Rectal smooth muscle tissue (tissue), 1 donor: Measurements from ENCODE around the gene PLAU.
"Not testable (repeated sequence)": the region's sequence is repeated elsewhere in the genome, so short reads cannot be mapped to it uniquely, and the experiment has no call there.

Experiments used
- H3K27ac ChIP-seq: one replicate; pipeline ENCODE4 v1.7.0; 2013; ENCODE audit warnings: low read depth, low read length, inconsistent platforms
- H3K27me3 ChIP-seq: one replicate; pipeline ENCODE4 v1.7.0; 2013; ENCODE audit warnings: low read length; ENCODE audit not compliant: control insufficient read depth, insufficient read depth
- H3K36me3 ChIP-seq: one replicate; pipeline ENCODE4 v1.7.0; 2013; ENCODE audit warnings: low read length; ENCODE audit not compliant: control insufficient read depth, insufficient read depth
- H3K4me1 ChIP-seq: one replicate; pipeline ENCODE4 v1.7.0; 2013; ENCODE audit warnings: low read length; ENCODE audit not compliant: control insufficient read depth, insufficient read depth
- H3K4me3 ChIP-seq: one replicate; pipeline ENCODE4 v1.7.0; 2013; ENCODE audit warnings: low read length
- H3K9ac ChIP-seq: one replicate; pipeline ENCODE4 v1.7.0; 2013; ENCODE audit warnings: low read length

Gene PLAU

DNA sequence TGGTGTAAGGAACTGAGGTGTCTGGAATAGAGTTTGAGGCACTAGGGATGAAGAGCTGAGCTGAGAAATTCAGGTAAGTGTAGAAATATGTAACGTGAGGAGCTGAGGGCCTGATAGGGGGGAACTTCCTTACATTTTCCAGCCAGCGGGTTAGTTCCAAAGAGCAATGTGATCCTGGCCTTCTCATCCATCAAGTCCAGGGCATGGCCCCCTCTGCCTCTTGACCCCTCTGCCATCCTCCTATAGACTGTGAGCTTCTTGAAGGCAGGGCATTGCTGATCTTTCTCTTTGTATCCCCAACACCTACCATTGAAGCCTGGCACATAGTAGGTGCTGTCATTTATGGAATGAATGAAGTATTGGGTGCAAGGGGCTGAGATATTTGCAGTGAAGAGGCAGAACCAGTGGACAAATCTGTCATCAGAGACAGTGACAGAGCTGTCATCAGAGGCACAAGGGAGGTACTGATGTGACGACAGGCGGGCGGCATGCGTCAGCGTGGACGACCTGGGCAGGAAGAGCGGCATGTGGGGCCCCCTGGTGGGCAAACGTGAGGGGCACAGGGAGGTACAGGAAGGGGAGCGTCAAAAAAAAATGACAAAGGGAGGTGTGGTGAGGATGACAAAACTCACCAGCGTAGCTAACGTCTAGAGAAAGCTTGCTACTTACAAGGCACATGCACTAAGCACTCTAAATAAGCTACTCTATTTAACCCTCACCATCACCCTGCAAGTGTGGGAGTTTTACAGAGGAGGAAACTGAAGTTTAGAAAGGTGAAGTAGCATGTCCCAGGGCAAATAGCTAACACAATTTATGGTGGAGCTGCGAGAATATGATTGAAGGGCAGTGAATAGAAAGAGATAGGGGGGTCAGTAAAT is 31.4 kb upstream of the PLAU start:
- Histone ChIP-seq H3K27ac (no peak overlapping the region), H3K9ac (no peak overlapping the region)

DNA sequence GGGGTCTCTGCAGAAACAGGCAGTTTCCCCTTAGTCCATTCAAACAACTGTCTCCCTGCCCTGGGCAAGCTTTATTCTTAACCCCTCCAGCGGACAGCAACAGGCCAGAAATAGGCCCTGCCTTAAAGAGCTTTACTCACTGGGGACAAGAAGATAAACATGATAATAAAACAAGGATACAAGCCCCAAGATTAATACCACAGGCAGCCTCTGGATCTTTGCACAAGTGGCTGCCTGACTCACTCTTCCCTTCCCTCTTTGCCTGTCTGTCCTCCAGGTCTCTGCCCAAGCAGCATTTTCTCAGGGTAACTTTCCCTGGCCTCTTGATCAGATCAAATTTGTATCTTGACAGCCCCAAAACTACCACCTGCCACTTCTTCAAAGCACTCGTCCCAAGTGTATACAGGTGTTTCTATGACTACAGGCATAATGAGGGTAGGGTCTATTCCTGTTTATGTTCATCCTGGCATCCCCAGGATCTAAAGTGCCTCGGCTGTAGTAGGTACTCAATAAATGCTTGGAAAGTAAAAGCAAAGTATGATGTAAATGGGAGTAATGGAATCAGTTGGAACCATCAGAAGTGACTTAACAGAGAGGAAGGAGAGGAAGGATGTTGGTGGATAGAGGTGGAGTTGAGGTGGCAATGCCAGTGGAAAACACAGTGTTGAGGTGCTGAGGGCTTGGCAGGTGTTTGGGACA is 29.6 kb upstream of the PLAU start:
- no peak overlapping the region for H3K4me3 ChIP-seq
- no peak overlapping the region for H3K27ac ChIP-seq
- no peaks in the 10 kb centered on the region for H3K36me3 ChIP-seq
- H3K9ac ChIP-seq: no peak overlapping the region
- peaks cover 2% of the 10 kb centered on the region for H3K4me1 ChIP-seq
- no peaks in the 10 kb centered on the region for H3K27me3 ChIP-seq

More for the DNA sequence above, 31.4 kb upstream of the PLAU start:
- Histone ChIP-seq H3K36me3 (no peaks in the 10 kb centered on the region), H3K4me1 (no peaks in the 10 kb centered on the region), H3K27me3 (no peaks in the 10 kb centered on the region), H3K4me3 (no peak overlapping the region)

DNA sequence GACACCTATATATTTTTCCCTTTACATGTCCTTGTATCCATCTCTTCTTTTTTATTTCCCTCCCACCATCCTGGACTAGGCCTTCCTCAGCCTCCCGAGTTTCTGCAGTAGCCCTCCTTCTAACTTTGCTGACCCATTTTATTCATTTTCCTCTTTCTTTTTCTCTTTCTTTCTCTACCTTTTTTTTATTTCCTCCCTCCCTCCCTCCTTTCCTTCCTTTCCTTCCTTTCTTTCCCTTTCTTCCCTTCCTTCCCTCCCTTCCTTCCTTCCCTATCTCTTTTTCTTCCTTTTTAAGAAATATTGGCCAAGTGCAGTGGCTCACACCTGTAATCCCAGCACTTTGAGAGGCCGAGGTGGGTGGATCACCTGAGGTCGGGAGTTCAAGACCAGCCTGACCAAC is 26.9 kb upstream of the PLAU start:
- Histone ChIP-seq H3K9ac (no peak overlapping the region), H3K27me3 (no peaks in the 10 kb centered on the region), H3K27ac (no peak overlapping the region), H3K4me1 (peaks cover 28% of the 10 kb centered on the region), H3K4me3 (no peak overlapping the region), H3K36me3 (no peaks in the 10 kb centered on the region)

DNA sequence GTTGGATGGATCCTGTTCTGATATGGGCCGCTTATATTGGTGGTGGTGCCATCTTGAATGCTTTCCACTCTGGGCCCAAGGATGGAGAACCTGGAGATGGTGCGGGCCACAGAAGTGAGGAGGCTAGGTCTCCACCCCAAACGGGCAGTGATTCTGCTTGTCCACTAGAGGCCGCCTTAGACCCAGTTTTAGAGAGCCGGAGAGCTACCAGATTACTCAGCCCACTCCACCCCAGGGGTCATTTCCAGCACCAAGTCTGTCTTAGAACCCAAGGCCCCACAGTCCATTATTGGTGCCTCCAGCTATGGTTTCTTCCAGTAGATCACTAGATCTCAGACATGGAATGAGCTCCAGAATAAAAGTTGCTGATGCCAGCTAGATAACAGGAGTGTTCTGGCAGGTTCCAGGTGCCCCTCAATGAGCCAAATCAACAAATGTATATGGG is 24.8 kb upstream of the PLAU start:
- H3K9ac ChIP-seq: no peak overlapping the region
- peak overlapping the region; percentile 84 for H3K27ac ChIP-seq
- no peaks in the 10 kb centered on the region for H3K27me3 ChIP-seq

DNA sequence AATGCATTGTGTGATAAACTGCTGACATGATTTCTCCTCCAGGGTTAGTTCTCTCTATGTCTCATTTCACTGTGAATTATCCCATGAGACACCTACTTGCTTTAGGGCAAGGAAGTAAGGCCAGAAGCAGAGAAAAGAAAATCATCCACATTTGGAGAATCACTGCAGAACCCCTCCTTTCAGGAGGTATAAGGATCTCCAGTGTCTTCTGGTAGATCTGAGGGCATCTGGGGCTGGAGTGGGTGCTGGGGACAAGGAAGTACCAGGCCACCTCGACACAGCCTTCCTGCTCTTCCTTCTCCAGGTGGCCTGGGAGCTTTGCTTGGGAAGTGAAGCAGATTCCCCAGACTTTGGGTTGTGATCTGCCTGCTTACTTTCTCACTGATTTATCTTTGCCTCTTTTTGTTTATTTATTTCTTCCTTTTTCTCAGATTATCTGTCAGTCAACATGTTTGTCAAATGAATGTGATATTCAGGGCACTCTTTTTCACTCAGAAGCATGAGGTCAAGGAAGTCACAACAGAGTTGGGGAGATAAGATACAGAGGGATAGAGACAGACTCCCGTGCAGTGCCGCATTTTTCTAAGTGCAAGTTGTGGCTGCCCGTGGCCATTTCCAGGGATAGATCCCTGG is 24.2 kb upstream of the PLAU start:
- Histone ChIP-seq H3K9ac (no peak overlapping the region), H3K27me3 (no peaks in the 10 kb centered on the region), H3K4me3 (no peak overlapping the region), H3K27ac (peak overlapping the region; percentile 84), H3K4me1 (peaks cover 28% of the 10 kb centered on the region), H3K36me3 (no peaks in the 10 kb centered on the region)

More for the DNA sequence above, 24.8 kb upstream of the PLAU start:
- Histone ChIP-seq H3K36me3 (no peaks in the 10 kb centered on the region), H3K4me3 (no peak overlapping the region), H3K4me1 (peaks cover 28% of the 10 kb centered on the region)

DNA sequence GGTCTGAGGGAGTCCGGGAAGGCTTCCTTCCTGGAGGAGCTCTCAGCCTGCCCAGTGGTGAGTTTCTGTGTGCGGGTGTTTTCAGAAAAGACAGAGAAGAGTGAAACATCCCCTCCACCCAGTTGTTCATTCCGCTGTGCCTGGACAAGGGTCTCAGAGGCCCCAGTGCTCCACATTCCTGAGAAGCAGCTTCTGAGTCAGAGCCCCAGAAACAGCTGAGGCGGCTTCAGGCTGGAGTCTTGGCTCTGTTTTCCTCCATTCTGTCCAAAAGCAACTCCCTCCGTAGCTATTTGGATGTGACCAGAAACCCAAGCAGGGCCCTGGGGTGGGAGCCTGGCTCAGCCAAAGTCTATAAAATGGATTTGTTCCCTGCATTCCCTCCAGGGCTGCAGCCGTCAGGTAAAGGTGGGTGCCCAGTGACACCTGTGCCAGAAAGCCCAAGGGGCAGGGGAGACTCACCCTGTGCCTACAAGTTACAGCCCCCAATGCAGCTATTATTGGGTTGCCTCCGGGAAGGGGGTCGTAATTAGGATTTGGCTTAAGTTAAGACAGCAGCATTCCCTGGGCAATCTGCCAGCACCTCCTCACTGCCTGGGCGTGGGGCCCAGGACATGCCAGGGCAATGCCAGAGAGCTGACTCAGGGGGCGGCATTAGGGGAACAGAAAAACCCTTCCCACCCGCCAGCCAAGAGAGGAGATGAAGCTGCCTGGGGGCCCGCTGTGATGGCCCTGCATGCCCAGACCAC is 23.5 kb upstream of the PLAU start:
- no peak overlapping the region for H3K9ac ChIP-seq
- H3K4me1 ChIP-seq: peaks cover 28% of the 10 kb centered on the region
- peak overlapping the region; percentile 84 for H3K27ac ChIP-seq
- no peaks in the 10 kb centered on the region for H3K27me3 ChIP-seq
- peak overlapping the region; percentile 38 for H3K4me3 ChIP-seq
- no peaks in the 10 kb centered on the region for H3K36me3 ChIP-seq

DNA sequence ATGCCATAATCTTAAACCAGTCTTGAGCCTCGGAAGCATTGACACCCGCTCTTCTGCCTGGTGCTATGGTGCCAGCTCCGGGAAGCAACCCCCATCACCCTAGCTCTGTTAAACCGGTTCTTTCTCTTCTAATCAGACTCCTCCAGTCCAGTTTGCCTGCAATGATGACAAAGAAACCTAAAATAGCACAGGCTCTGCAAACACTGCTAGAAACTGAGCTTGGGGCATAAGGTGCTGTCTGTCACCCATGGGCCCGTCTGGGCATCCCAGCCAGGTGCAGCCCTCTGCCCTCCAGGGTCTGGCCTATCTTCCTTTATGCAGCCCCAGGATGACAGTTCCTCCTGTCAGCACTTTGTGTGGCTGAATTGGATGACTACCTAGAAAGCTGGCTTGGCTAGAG is 22.4 kb upstream of the PLAU start:
- H3K27ac ChIP-seq: peak overlapping the region; percentile 84
- H3K4me1 ChIP-seq: peaks cover 28% of the 10 kb centered on the region
- no peaks in the 10 kb centered on the region for H3K27me3 ChIP-seq
- H3K36me3 ChIP-seq: no peaks in the 10 kb centered on the region
- no peak overlapping the region for H3K9ac ChIP-seq
- H3K4me3 ChIP-seq: no peak overlapping the region

DNA sequence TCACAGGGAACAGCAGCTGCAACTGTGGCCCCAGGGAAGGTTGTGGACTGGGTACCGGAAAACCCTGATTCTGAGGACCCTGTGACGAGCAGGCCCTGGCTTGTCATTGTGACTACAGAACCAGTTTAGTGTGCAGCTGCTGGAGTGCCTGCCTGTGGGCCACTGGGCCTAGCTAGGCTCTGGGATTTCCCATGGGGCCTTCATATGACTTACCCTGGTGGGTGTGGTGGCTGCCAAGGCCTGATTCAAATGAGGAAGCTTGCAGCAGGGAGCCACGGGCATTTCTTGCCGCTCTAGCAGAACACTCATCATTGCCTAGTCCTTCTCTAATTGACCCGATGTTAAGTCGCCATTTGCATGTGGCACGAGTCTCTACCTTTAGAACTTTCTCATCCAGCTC is 21.9 kb upstream of the PLAU start:
- H3K27me3 ChIP-seq: no peaks in the 10 kb centered on the region
- H3K4me1 ChIP-seq: peaks cover 28% of the 10 kb centered on the region
- peak overlapping the region; percentile 84 for H3K27ac ChIP-seq
- no peaks in the 10 kb centered on the region for H3K36me3 ChIP-seq
- no peak overlapping the region for H3K4me3 ChIP-seq
- H3K9ac ChIP-seq: no peak overlapping the region

DNA sequence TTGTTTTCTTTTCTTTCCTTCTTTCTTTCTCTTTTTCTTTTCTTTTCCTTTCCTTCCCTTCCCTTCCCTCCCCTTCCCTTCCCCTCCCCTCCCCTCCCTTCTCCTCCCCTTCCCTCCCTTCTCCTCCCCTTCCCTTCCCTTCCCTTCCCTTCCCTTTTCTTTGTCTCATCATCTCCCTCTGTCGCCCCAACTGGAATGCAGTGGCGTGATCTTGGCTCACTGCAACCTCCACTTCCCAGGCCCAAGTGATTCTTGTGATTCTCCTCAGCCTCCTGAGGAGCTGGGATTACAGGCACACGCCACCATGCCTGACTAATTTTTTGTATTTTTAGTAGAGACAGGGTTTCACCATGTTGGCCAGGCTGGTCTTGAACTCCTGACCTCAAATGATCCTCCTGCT is 21.5 kb upstream of the PLAU start:
- not testable (repeated sequence) for H3K27me3 ChIP-seq, H3K4me3 ChIP-seq, H3K36me3 ChIP-seq, H3K27ac ChIP-seq, H3K9ac ChIP-seq
- peaks cover 28% of the 10 kb centered on the region for H3K4me1 ChIP-seq

DNA sequence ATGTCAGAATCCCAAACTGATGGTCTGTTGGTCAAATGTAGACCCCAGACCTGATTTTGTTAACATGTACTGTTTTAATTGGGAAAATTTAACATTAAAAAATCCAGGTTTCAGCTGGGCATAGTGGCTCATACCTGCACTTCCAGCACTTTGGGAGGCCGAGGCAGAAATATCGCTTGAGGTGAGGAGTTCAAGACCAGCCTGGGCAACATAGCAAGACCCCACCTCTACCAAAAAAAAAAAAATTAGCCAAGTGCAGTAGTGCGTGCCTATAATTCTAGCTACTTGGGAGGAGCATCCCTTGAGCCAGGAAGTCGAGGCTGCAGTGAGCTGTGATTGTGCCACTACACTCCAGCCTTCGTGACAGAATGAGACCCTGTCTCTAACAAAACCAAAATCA is 20.7 kb upstream of the PLAU start:
- Histone ChIP-seq H3K4me3 (no peak overlapping the region), H3K36me3 (no peaks in the 10 kb centered on the region), H3K4me1 (peaks cover 28% of the 10 kb centered on the region), H3K27ac (no peak overlapping the region), H3K27me3 (no peaks in the 10 kb centered on the region), H3K9ac (no peak overlapping the region)

DNA sequence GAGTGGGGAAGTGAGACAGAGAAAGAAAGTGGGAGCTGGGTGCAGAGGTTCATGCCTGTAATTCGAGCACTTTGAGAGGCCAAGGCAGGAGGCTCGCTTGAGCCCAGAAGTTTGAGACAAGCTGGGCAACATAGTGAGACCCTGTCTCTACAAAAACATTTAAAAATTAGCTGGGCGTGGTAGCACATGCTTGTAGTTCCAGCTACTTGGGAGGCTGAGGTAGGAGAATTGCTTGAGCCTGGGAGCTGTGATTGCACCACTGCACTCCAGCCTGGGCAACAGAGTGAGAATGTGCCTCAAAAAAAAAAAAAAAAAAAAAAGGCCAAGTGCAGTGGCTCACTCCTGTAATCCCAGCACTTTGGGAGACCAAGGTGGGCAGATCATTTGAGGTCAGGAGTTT is 20.1 kb upstream of the PLAU start:
- H3K27ac ChIP-seq, H3K27me3 ChIP-seq, H3K4me3 ChIP-seq, H3K9ac ChIP-seq, H3K36me3 ChIP-seq: not testable (repeated sequence)
- peaks cover 28% of the 10 kb centered on the region for H3K4me1 ChIP-seq

DNA sequence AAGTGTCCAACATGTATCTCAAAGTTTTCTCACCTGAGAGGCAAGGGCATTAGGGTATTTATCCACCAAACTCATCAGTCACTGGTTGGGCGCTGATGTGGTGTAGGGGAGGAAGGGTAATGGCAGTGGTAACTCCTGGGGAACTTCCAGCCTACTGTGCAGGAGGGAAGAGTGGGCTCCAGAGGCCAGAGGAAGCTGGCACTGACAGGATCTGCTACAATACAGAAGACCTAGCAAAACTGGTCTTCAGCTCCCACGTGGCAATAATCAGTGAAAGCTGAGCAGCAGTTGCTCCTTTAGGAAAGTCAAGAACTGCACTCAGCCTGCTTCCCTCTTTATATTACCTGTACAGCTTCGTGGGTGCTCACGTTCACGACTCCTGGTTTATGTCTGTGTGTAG is 19.4 kb upstream of the PLAU start:
- no peaks in the 10 kb centered on the region for H3K36me3 ChIP-seq
- no peaks in the 10 kb centered on the region for H3K27me3 ChIP-seq
- peaks cover 24% of the 10 kb centered on the region for H3K4me1 ChIP-seq
- H3K4me3 ChIP-seq: no peak overlapping the region
- no peak overlapping the region for H3K27ac ChIP-seq
- no peak overlapping the region for H3K9ac ChIP-seq
